Caco-2 (cell line): Measurements from ENCODE around the gene BRAF. TPM values are rescaled to one million over a fixed set of nuclear protein-coding genes. Genes with fewer than 3 reads are reported as not detected.
A peak's percentile ranks its signal among the peaks of the same experiment; 100 is the strongest.

ENCODE experiments used
- BruUV-seq: library from RNA; stranded (reverse); fragments of 400-500 nt; replicated peaks from 2 replicates; lab custom pipeline; 2021; lab: Mats Ljungman, UMichigan
- CTCF ChIA-PET: fragments of 300-600 bp; sonication (Branson Sonifier 250); formaldehyde crosslinking; loops from one replicate; lab custom pipeline; 2022; ENCODE audit warnings: antibody characterized with exemption; lab: Charles Lee
- POLR2A ChIA-PET: fragments of 300-600 bp; sonication (Branson Sonifier 250); formaldehyde crosslinking; loops from one replicate; lab custom pipeline; 2022; ENCODE audit warnings: antibody characterized with exemption; lab: Charles Lee
- DNase-seq, 2 experiments: peaks; one replicate each; pipeline versions ENCODE4 v3.0.0 to v3.0.0-alpha.2; 2020 to 2022
- H3K27me3 ChIP-seq: replicated peaks from 2 replicates; pipeline ENCODE4 v1.6.0; 2011; ENCODE audit warnings: low read length; ENCODE audit not compliant: control insufficient read depth, insufficient read depth
- H3K36me3 ChIP-seq: 2 replicates; pipeline ENCODE4 v1.5.1; 2011; ENCODE audit warnings: low read length; ENCODE audit not compliant: control insufficient read depth, insufficient read depth
- H3K4me1 ChIP-seq: fragments of 250-450 bp; sonication (Bioruptor Pico); 2 replicates; pipeline ENCODE4 v1.5.1; 2020; ENCODE audit warnings: mild to moderate bottlenecking
- H3K4me3 ChIP-seq: 2 replicates; pipeline ENCODE4 v1.5.1; 2011; ENCODE audit warnings: low read depth, mild to moderate bottlenecking, control low read depth, low read length
- H3K9me3 ChIP-seq: fragments of 250-450 bp; sonication (Bioruptor Pico); 2 replicates; pipeline ENCODE4 v1.5.1; 2020; ENCODE audit warnings: mild to moderate bottlenecking, moderate library complexity
- H3K27ac Mint-ChIP-seq: one replicate; pipeline ENCODE4 v1.8.0; 2022; ENCODE audit warnings: mixed read lengths; ENCODE audit not compliant: unreplicated experiment
- H3K27me3 Mint-ChIP-seq: one replicate; pipeline ENCODE4 v1.8.0; 2022; ENCODE audit warnings: mixed read lengths; ENCODE audit not compliant: insufficient read depth, unreplicated experiment
- H3K36me3 Mint-ChIP-seq: one replicate; pipeline ENCODE4 v1.8.0; 2022; ENCODE audit warnings: mild to moderate bottlenecking, mixed read lengths; ENCODE audit not compliant: insufficient read depth, unreplicated experiment
- H3K4me1 Mint-ChIP-seq: one replicate; pipeline ENCODE4 v1.8.0; 2022; ENCODE audit warnings: low read depth, mixed read lengths; ENCODE audit not compliant: unreplicated experiment
- H3K4me3 Mint-ChIP-seq: one replicate; pipeline ENCODE4 v1.8.0; 2022; ENCODE audit warnings: mild to moderate bottlenecking, moderate library complexity, mixed read lengths; ENCODE audit not compliant: unreplicated experiment
- H3K9me3 Mint-ChIP-seq: one replicate; pipeline ENCODE4 v1.8.0; 2022; ENCODE audit warnings: mixed read lengths; ENCODE audit not compliant: unreplicated experiment
- CTCF ChIP-seq, 2 experiments: fragments of 200-600 bp in 1 of 2; IDR thresholded peaks; 1 replicate in 1 of 2; 2 replicates in 1 of 2; pipeline versions ENCODE4 v1.5.1 to v1.8.0; 2011 to 2022; ENCODE audit warnings: antibody characterized with exemption in 1 of 2, control low read depth in 1 of 2, inconsistent platforms in 1 of 2, low read depth in 1 of 2, low read length in 1 of 2, mild to moderate bottlenecking in 1 of 2, moderate library complexity in 1 of 2; ENCODE audit not compliant: insufficient read depth in 1 of 2, severe bottlenecking in 1 of 2, unreplicated experiment in 1 of 2
- intact Hi-C: fragments of 100-400 bp; cut with micrococcal nuclease; formaldehyde crosslinking; loops from one replicate; pipeline ENCODE4 v1.10.0; 2022; ENCODE audit not compliant: unreplicated experiment
- total RNA-seq: library from RNA; stranded (reverse); gene quantifications from 2 replicates; pipeline ENCODE4 v1.2.3, GENCODE V29; 2022

The BRAF gene
- total RNA-seq, 1 experiment from 2014 or later, result 38.5 TPM

GRCh38 chr7:140673774-140674155, 251.0 kb downstream of the BRAF start:
- H3K9me3 Mint-ChIP-seq, result no peaks in the 10 kb centered on the region
- H3K4me3 ChIP-seq, result peak overlapping the region; percentile 86
- H3K27ac Mint-ChIP-seq, result peak overlapping the region; percentile 31
- H3K27me3 Mint-ChIP-seq, result no peaks in the 10 kb centered on the region
- CTCF ChIA-PET, result interaction anchor here (0.6 to 0.7 kb wide), 2 partner anchors 156 to 409 kb away, joined by 5 to 6 read pairs; no protein-coding TSS in a partner anchor
- no peak for TF ChIP-seq CTCF (IDR thresholded peaks at IDR 0.05; ENCODE audit: insufficient read depth in 1 of 2, low read depth in 1 of 2, low read length in 1 of 2, severe bottlenecking in 1 of 2, unreplicated experiment in 1 of 2)
- peaks cover 15% of the 10 kb centered on the region for H3K36me3 Mint-ChIP-seq
- BruUV-seq, result no TSS peak
- H3K9me3 ChIP-seq, result no peaks in the 10 kb centered on the region
- H3K4me1 ChIP-seq, result 0 out of 2 replicates have a peak, but pooled peaks cover 3% of the 10 kb centered on the region
- H3K4me1 Mint-ChIP-seq, result peaks cover 6% of the 10 kb centered on the region
- no peaks in the 10 kb centered on the region for H3K36me3 ChIP-seq
- POLR2A ChIA-PET, result no interaction called here
- intact Hi-C loops, result loop anchor here (2.0 kb wide), 1 partner anchor 23 kb away; the partner anchor contains the start of gene NDUFB2
- H3K27me3 ChIP-seq, result no peaks in the 10 kb centered on the region
- peak overlapping the region; percentile 81 for H3K4me3 Mint-ChIP-seq
- DNase-seq, result no peak

- peak overlapping the region; percentile 31 for H3K27ac Mint-ChIP-seq
- H3K9me3 Mint-ChIP-seq, result no peaks in the 10 kb centered on the region
- DNase-seq, result peak; percentile 68 to 72
These were observed 251.5 kb downstream of the BRAF start for GRCh38 chr7:140673063-140673773.

More at GRCh38 chr7:140673063-140673773, 251.5 kb downstream of the BRAF start:
- intact Hi-C loops, result loop anchor here (2.0 kb wide), 1 partner anchor 24 kb away; the partner anchor contains the start of gene NDUFB2
- Histone ChIP-seq H3K36me3 (no peaks in the 10 kb centered on the region), H3K4me1 (0 out of 2 replicates have a peak, but pooled peaks cover 3% of the 10 kb centered on the region), H3K27me3 (no peaks in the 10 kb centered on the region), H3K9me3 (no peaks in the 10 kb centered on the region), H3K4me3 (peak overlapping the region; percentile 86)
- CTCF ChIA-PET, result interaction anchor here (0.6 to 0.7 kb wide), 3 partner anchors 17 to 410 kb away, joined by 3 to 5 read pairs (median 4); partner anchors contain the start of gene NDUFB2
- Mint-ChIP-seq H3K36me3 (peaks cover 15% of the 10 kb centered on the region), H3K4me3 (peak overlapping the region; percentile 81), H3K27me3 (no peaks in the 10 kb centered on the region), H3K4me1 (peaks cover 6% of the 10 kb centered on the region)
- TF ChIP-seq CTCF (IDR thresholded peaks at IDR 0.05; ENCODE audit: insufficient read depth in 1 of 2, low read depth in 1 of 2, low read length in 1 of 2, severe bottlenecking in 1 of 2, unreplicated experiment in 1 of 2), result no peak
- POLR2A ChIA-PET, result no interaction called here
- no TSS peak for BruUV-seq
